Measurements from ENCODE around the gene KRTAP9-4. TPM values are rescaled to one million over a fixed set of nuclear protein-coding genes. Genes with fewer than 3 reads are reported as not detected.

Gene KRTAP9-4
- total RNA-seq, 2 donors from 2014 or later: not detected

DNA sequence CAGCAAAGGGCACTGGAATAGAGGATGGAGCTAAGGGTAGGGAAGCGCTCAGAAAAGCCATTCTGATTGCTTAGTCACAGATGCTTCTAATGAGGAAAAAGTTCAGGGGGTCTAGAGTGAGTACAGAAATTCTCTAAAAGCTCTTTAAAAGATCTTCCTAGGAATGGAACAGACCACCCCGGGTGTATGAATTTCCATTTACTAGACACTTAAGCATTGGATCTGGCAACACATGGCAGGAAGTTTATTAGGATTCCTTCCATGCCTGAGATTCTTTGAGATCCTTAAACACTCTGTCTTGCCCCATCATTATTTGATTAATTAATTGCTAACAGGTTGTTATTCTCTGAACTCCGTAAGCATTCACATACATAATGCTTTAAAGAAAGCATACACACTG lies 34.6 kb downstream of the KRTAP9-4 start:
- TF ChIP-seq, protein P1, sequence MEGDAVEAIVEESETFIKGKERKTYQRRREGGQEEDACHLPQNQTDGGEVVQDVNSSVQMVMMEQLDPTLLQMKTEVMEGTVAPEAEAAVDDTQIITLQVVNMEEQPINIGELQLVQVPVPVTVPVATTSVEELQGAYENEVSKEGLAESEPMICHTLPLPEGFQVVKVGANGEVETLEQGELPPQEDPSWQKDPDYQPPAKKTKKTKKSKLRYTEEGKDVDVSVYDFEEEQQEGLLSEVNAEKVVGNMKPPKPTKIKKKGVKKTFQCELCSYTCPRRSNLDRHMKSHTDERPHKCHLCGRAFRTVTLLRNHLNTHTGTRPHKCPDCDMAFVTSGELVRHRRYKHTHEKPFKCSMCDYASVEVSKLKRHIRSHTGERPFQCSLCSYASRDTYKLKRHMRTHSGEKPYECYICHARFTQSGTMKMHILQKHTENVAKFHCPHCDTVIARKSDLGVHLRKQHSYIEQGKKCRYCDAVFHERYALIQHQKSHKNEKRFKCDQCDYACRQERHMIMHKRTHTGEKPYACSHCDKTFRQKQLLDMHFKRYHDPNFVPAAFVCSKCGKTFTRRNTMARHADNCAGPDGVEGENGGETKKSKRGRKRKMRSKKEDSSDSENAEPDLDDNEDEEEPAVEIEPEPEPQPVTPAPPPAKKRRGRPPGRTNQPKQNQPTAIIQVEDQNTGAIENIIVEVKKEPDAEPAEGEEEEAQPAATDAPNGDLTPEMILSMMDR (IDR thresholded peaks at IDR 0.05): no peak
- Histone ChIP-seq H3K27me3 (no peaks in the 10 kb centered on the region), H3K36me3 (no peaks in the 10 kb centered on the region), H3K9me3 (no peaks in the 10 kb centered on the region), H3K9ac (ENCODE audit: low read depth in 2 of 2, low read length in 2 of 2) (no peak overlapping the region), H3K4me1 (no peaks in the 10 kb centered on the region), H3K4me3 (no peak overlapping the region), H3K27ac (no peak overlapping the region)
- DNase-seq: no peak
- intact Hi-C loops (cut with DNase I): no loop called here

- Histone ChIP-seq H3K4me3 (no peak overlapping the region), H3K4me1 (no peaks in the 10 kb centered on the region), H3K27me3 (no peaks in the 10 kb centered on the region), H3K9me3 (no peaks in the 10 kb centered on the region), H3K36me3 (no peaks in the 10 kb centered on the region), H3K9ac (ENCODE audit: low read depth in 2 of 2, low read length in 2 of 2) (no peak overlapping the region), H3K27ac (no peak overlapping the region)
- intact Hi-C loops (cut with DNase I): no loop called here
- TF ChIP-seq, protein P1 (IDR thresholded peaks at IDR 0.05): no peak
- DNase-seq: no peak
These were observed 35.1 kb downstream of the KRTAP9-4 start for GRCh38 chr17:41284546-41284945.

- Histone ChIP-seq H3K9ac (ENCODE audit: low read depth in 2 of 2, low read length in 2 of 2) (no peak overlapping the region), H3K36me3 (no peaks in the 10 kb centered on the region), H3K4me1 (no peaks in the 10 kb centered on the region), H3K27ac (no peak overlapping the region), H3K9me3 (no peaks in the 10 kb centered on the region), H3K4me3 (no peak overlapping the region), H3K27me3 (no peaks in the 10 kb centered on the region)
- TF ChIP-seq, protein P1 (IDR thresholded peaks at IDR 0.05): no peak
- intact Hi-C loops (cut with DNase I): no loop called here
- no peak for DNase-seq
These were observed 37.6 kb downstream of the KRTAP9-4 start for GRCh38 chr17:41287050-41287449.

DNA sequence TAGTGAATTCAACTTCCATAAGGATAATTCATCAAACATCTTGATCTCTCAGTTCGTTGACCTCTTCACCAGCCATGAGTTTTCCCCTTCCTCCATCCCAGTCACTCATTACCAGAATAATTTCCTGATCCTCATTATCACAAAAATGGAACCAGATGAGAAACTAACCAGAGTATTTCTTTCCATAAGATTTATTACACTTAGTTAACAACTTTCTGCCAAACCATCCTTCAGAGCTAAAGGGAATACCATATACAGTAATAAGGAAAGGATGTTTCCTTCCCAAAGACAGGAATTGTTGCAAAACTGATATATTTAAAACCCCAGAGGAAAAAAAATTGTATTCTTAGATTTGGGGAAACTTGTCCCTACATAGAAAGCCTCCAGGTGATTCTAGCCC lies 44.5 kb downstream of the KRTAP9-4 start:
- H3K9ac ChIP-seq (ENCODE audit: low read depth in 2 of 2, low read length in 2 of 2): no peak overlapping the region
- intact Hi-C loops (cut with DNase I): no loop called here
- no peaks in the 10 kb centered on the region for H3K9me3 ChIP-seq
- no peak for DNase-seq
- TF ChIP-seq, protein P1 (IDR thresholded peaks at IDR 0.05): no peak
- no peaks in the 10 kb centered on the region for H3K36me3 ChIP-seq
- H3K27ac ChIP-seq: no peak overlapping the region
- no peak overlapping the region for H3K4me3 ChIP-seq
- H3K4me1 ChIP-seq: no peaks in the 10 kb centered on the region
- H3K27me3 ChIP-seq: no peaks in the 10 kb centered on the region

GRCh38 chr17:41296846-41297245 lies 47.4 kb downstream of the KRTAP9-4 start:
- no peak for DNase-seq

More at GRCh38 chr17:41296846-41297245, 47.4 kb downstream of the KRTAP9-4 start:
- intact Hi-C loops (cut with DNase I): no loop called here
- Histone ChIP-seq H3K9me3 (no peaks in the 10 kb centered on the region), H3K27ac (no peak overlapping the region), H3K4me3 (no peak overlapping the region), H3K27me3 (no peaks in the 10 kb centered on the region), H3K9ac (ENCODE audit: low read depth in 2 of 2, low read length in 2 of 2) (no peak overlapping the region), H3K36me3 (no peaks in the 10 kb centered on the region), H3K4me1 (no peaks in the 10 kb centered on the region)
- TF ChIP-seq, protein P1 (IDR thresholded peaks at IDR 0.05): no peak
